Caco-2 (cell line): ENCODE measurements around the gene PKN1. TPM values are rescaled to one million over a fixed set of nuclear protein-coding genes. Genes with fewer than 3 reads are reported as not detected.

Experiments used
- BruUV-seq: library from RNA; stranded (reverse); fragments of 400-500 nt; replicated peaks from 2 replicates; lab custom pipeline; 2021; lab: Mats Ljungman, UMichigan
- CTCF ChIA-PET: fragments of 300-600 bp; sonication (Branson Sonifier 250); formaldehyde crosslinking; loops from one replicate; lab custom pipeline; 2022; ENCODE audit warnings: antibody characterized with exemption; lab: Charles Lee
- POLR2A ChIA-PET: fragments of 300-600 bp; sonication (Branson Sonifier 250); formaldehyde crosslinking; loops from one replicate; lab custom pipeline; 2022; ENCODE audit warnings: antibody characterized with exemption; lab: Charles Lee
- DNase-seq, 2 experiments: peaks; one replicate each; pipeline versions ENCODE4 v3.0.0 to v3.0.0-alpha.2; 2020 to 2022
- H3K27me3 ChIP-seq: replicated peaks from 2 replicates; pipeline ENCODE4 v1.6.0; 2011; ENCODE audit warnings: low read length; ENCODE audit not compliant: control insufficient read depth, insufficient read depth
- H3K36me3 ChIP-seq: 2 replicates; pipeline ENCODE4 v1.5.1; 2011; ENCODE audit warnings: low read length; ENCODE audit not compliant: control insufficient read depth, insufficient read depth
- H3K4me1 ChIP-seq: fragments of 250-450 bp; sonication (Bioruptor Pico); 2 replicates; pipeline ENCODE4 v1.5.1; 2020; ENCODE audit warnings: mild to moderate bottlenecking
- H3K4me3 ChIP-seq: 2 replicates; pipeline ENCODE4 v1.5.1; 2011; ENCODE audit warnings: low read depth, mild to moderate bottlenecking, control low read depth, low read length
- H3K9me3 ChIP-seq: fragments of 250-450 bp; sonication (Bioruptor Pico); 2 replicates; pipeline ENCODE4 v1.5.1; 2020; ENCODE audit warnings: mild to moderate bottlenecking, moderate library complexity
- H3K27ac Mint-ChIP-seq: one replicate; pipeline ENCODE4 v1.8.0; 2022; ENCODE audit warnings: mixed read lengths; ENCODE audit not compliant: unreplicated experiment
- H3K27me3 Mint-ChIP-seq: one replicate; pipeline ENCODE4 v1.8.0; 2022; ENCODE audit warnings: mixed read lengths; ENCODE audit not compliant: insufficient read depth, unreplicated experiment
- H3K36me3 Mint-ChIP-seq: one replicate; pipeline ENCODE4 v1.8.0; 2022; ENCODE audit warnings: mild to moderate bottlenecking, mixed read lengths; ENCODE audit not compliant: insufficient read depth, unreplicated experiment
- H3K4me1 Mint-ChIP-seq: one replicate; pipeline ENCODE4 v1.8.0; 2022; ENCODE audit warnings: low read depth, mixed read lengths; ENCODE audit not compliant: unreplicated experiment
- H3K4me3 Mint-ChIP-seq: one replicate; pipeline ENCODE4 v1.8.0; 2022; ENCODE audit warnings: mild to moderate bottlenecking, moderate library complexity, mixed read lengths; ENCODE audit not compliant: unreplicated experiment
- H3K9me3 Mint-ChIP-seq: one replicate; pipeline ENCODE4 v1.8.0; 2022; ENCODE audit warnings: mixed read lengths; ENCODE audit not compliant: unreplicated experiment
- intact Hi-C: fragments of 100-400 bp; cut with micrococcal nuclease; formaldehyde crosslinking; loops from one replicate; pipeline ENCODE4 v1.10.0; 2022; ENCODE audit not compliant: unreplicated experiment
- total RNA-seq: library from RNA; stranded (reverse); gene quantifications from 2 replicates; pipeline ENCODE4 v1.2.3, GENCODE V29; 2022
- TF ChIP-seq, protein P1 (sequence below), 2 experiments: fragments of 200-600 bp in 1 of 2; IDR thresholded peaks; 1 replicate in 1 of 2; 2 replicates in 1 of 2; pipeline versions ENCODE4 v1.5.1 to v1.8.0; 2011 to 2022; ENCODE audit warnings: antibody characterized with exemption in 1 of 2, control low read depth in 1 of 2, inconsistent platforms in 1 of 2, low read depth in 1 of 2, low read length in 1 of 2, mild to moderate bottlenecking in 1 of 2, moderate library complexity in 1 of 2; ENCODE audit not compliant: insufficient read depth in 1 of 2, severe bottlenecking in 1 of 2, unreplicated experiment in 1 of 2

Gene PKN1
- total RNA-seq, 1 experiment from 2014 or later, result 102 TPM

DNA sequence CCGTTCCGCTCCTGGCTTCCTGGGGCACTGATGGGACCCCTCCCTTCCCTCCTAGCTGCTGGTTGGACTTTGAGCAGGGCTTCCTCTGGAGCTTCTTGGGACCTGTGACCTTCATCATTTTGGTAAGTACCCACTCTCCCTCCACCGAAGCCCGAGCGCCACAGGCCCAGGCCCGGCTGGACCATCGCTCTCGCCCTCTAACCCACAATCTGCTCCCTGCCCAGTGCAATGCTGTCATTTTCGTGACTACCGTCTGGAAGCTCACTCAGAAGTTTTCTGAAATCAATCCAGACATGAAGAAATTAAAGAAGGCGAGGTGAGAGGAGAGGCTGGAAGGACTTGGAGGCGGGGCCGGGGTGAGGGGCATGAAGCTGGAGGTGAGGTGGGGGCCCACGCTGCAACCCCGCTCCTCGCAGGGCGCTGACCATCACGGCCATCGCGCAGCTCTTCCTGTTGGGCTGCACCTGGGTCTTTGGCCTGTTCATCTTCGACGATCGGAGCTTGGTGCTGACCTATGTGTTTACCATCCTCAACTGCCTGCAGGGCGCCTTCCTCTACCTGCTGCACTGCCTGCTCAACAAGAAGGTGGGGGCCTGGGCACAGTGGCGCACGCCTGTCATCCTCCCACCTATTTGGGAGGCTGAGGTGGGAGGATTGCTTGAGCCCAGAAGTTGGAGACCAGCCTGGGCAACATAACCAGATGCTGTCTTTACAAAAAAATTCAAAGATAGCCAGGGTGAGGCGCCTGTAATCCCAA, 26.3 kb upstream of the PKN1 start:
- H3K27me3 ChIP-seq, result no peaks in the 10 kb centered on the region
- Mint-ChIP-seq H3K27ac (peak overlapping the region; percentile 57), H3K9me3 (no peaks in the 10 kb centered on the region), H3K4me3 (peak overlapping the region; percentile 37), H3K4me1 (no peaks in the 10 kb centered on the region), H3K27me3 (no peaks in the 10 kb centered on the region), H3K36me3 (peaks cover 83% of the 10 kb centered on the region)
- ChIA-PET POLR2A (no interaction called here), CTCF (interaction anchor here (0.6 to 1.6 kb wide), 4 partner anchors 9 to 270 kb away, joined by 3 to 9 read pairs (median 4); partner anchors contain the start of gene ASF1B)
- TF ChIP-seq, protein P1, sequence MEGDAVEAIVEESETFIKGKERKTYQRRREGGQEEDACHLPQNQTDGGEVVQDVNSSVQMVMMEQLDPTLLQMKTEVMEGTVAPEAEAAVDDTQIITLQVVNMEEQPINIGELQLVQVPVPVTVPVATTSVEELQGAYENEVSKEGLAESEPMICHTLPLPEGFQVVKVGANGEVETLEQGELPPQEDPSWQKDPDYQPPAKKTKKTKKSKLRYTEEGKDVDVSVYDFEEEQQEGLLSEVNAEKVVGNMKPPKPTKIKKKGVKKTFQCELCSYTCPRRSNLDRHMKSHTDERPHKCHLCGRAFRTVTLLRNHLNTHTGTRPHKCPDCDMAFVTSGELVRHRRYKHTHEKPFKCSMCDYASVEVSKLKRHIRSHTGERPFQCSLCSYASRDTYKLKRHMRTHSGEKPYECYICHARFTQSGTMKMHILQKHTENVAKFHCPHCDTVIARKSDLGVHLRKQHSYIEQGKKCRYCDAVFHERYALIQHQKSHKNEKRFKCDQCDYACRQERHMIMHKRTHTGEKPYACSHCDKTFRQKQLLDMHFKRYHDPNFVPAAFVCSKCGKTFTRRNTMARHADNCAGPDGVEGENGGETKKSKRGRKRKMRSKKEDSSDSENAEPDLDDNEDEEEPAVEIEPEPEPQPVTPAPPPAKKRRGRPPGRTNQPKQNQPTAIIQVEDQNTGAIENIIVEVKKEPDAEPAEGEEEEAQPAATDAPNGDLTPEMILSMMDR (IDR thresholded peaks at IDR 0.05; ENCODE audit: insufficient read depth in 1 of 2, low read depth in 1 of 2, low read length in 1 of 2, severe bottlenecking in 1 of 2, unreplicated experiment in 1 of 2), result no peak
- H3K4me1 ChIP-seq, result no peaks in the 10 kb centered on the region
- no peaks in the 10 kb centered on the region for H3K9me3 ChIP-seq
- BruUV-seq, result no TSS peak
- DNase-seq, result no peak
- no peak overlapping the region for H3K4me3 ChIP-seq
- intact Hi-C loops, result no loop called here
- peaks cover 5% of the 10 kb centered on the region for H3K36me3 ChIP-seq

GRCh38 chr19:14407605-14408484, 25.3 kb upstream of the PKN1 start:
- TF ChIP-seq, protein P1 (IDR thresholded peaks at IDR 0.05; ENCODE audit: insufficient read depth in 1 of 2, low read depth in 1 of 2, low read length in 1 of 2, severe bottlenecking in 1 of 2, unreplicated experiment in 1 of 2), result no peak
- Histone ChIP-seq H3K36me3 (peaks cover 6% of the 10 kb centered on the region), H3K9me3 (no peaks in the 10 kb centered on the region), H3K27me3 (no peaks in the 10 kb centered on the region), H3K4me3 (no peak overlapping the region), H3K4me1 (no peaks in the 10 kb centered on the region)
- Mint-ChIP-seq H3K27ac (peak overlapping the region; percentile 57), H3K4me3 (no peak overlapping the region), H3K4me1 (no peaks in the 10 kb centered on the region), H3K36me3 (peaks cover 88% of the 10 kb centered on the region), H3K9me3 (no peaks in the 10 kb centered on the region), H3K27me3 (no peaks in the 10 kb centered on the region)
- BruUV-seq, result no TSS peak
- intact Hi-C loops, result no loop called here
- no peak for DNase-seq
- POLR2A ChIA-PET, result no interaction called here
- CTCF ChIA-PET, result no interaction called here

DNA sequence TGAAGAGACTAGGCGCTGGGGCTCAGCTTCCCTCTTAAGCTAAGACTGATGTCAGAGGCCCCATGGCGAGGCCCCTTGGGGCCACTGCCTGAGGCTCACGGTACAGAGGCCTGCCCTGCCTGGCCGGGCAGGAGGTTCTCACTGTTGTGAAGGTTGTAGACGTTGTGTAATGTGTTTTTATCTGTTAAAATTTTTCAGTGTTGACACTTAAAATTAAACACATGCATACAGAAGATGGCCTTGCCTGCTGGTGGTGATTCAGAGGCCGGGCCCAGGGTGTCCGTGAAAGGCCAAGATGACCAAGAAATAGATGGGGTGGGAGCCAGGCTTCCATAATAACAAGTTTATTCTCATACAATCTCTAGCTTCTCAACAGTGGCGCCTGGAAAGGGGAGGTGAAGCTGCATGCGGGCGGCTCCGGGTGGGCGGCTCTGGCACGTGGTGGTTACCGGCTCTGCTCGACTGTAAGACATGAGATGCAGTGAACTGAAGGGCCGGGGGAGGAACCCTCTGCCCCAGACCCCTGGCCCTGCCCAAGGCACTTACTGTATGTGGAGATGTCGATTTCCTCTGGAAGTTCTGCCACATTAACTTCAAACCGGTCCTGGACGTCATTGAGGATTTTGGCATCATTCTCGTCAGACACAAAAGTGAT, 24.5 kb upstream of the PKN1 start:
- BruUV-seq, result no TSS peak
- Mint-ChIP-seq H3K27me3 (no peaks in the 10 kb centered on the region), H3K9me3 (no peaks in the 10 kb centered on the region), H3K27ac (no peak overlapping the region), H3K36me3 (peaks cover 94% of the 10 kb centered on the region), H3K4me3 (no peak overlapping the region), H3K4me1 (no peaks in the 10 kb centered on the region)
- peaks cover 6% of the 10 kb centered on the region for H3K36me3 ChIP-seq
- DNase-seq, result no peak
- ChIA-PET POLR2A (no interaction called here), CTCF (no interaction called here)
- H3K27me3 ChIP-seq, result no peaks in the 10 kb centered on the region
- intact Hi-C loops, result no loop called here
- H3K9me3 ChIP-seq, result no peaks in the 10 kb centered on the region
- TF ChIP-seq, protein P1 (IDR thresholded peaks at IDR 0.05; ENCODE audit: insufficient read depth in 1 of 2, low read depth in 1 of 2, low read length in 1 of 2, severe bottlenecking in 1 of 2, unreplicated experiment in 1 of 2), result no peak
- no peaks in the 10 kb centered on the region for H3K4me1 ChIP-seq
- no peak overlapping the region for H3K4me3 ChIP-seq
